HG02973 (cell line): ENCODE data around the gene PHF20.
"Not testable (repeated sequence)": the region's sequence is repeated elsewhere in the genome, so short reads cannot be mapped to it uniquely, and the experiment has no call there.

Source experiments
- ATAC-seq: cut with Tn5 transposase; IDR thresholded peaks from one replicate; pipeline ENCODE4 v1.9.1; 2021; ENCODE audit warnings: moderate library complexity; ENCODE audit not compliant: unreplicated experiment

Gene PHF20

GRCh38 chr20:35912881-35913280 lies 141.1 kb downstream of the PHF20 start:
- no peak for ATAC-seq

- ATAC-seq, result no peak
Measured at GRCh38 chr20:35917077-35917476, 145.3 kb downstream of the PHF20 start.

GRCh38 chr20:35918021-35918420 lies 146.2 kb downstream of the PHF20 start:
- ATAC-seq, result no peak

- ATAC-seq, result no peak
Measured at GRCh38 chr20:35920523-35920922, 148.7 kb downstream of the PHF20 start.

- ATAC-seq, result no peak
Measured at GRCh38 chr20:35929301-35929700, 157.5 kb downstream of the PHF20 start.

GRCh38 chr20:35934050-35934449 lies 162.2 kb downstream of the PHF20 start:
- ATAC-seq, result no peak

GRCh38 chr20:35939264-35939663 lies 167.4 kb downstream of the PHF20 start:
- ATAC-seq, result no peak

- no peak for ATAC-seq
Measured at GRCh38 chr20:35941620-35942019, 169.8 kb downstream of the PHF20 start.

- no peak for ATAC-seq
Measured at GRCh38 chr20:35942243-35942642, 170.4 kb downstream of the PHF20 start.

GRCh38 chr20:35947489-35947888 lies 175.7 kb downstream of the PHF20 start:
- no peak for ATAC-seq

GRCh38 chr20:35947907-35948306 lies 176.1 kb downstream of the PHF20 start:
- ATAC-seq, result no peak

GRCh38 chr20:35950093-35950492 lies 178.3 kb downstream of the PHF20 start:
- no peak for ATAC-seq

- not testable (repeated sequence) for ATAC-seq
Measured at GRCh38 chr20:35952080-35952479, 180.3 kb downstream of the PHF20 start.

- ATAC-seq, result no peak
Measured at GRCh38 chr20:35952480-35953386, 180.9 kb downstream of the PHF20 start.

- ATAC-seq, result peak; percentile 21
Measured at GRCh38 chr20:35953387-35954199, 181.8 kb downstream of the PHF20 start.

GRCh38 chr20:35954200-35954906 lies 182.5 kb downstream of the PHF20 start, which contains the start of gene SCAND1:
Gene SCAND1, minus strand, starts transcription at chr20:35954502. Its CDS starts 218 bp downstream, at chr20:35954284.
- ATAC-seq, result peak; percentile 85

GRCh38 chr20:35954907-35955251 lies 183.1 kb downstream of the PHF20 start:
- no peak for ATAC-seq

- ATAC-seq, result no peak
Measured at GRCh38 chr20:35956616-35957015, 184.8 kb downstream of the PHF20 start.

GRCh38 chr20:35959291-35959690 lies 187.5 kb downstream of the PHF20 start:
- ATAC-seq, result not testable (repeated sequence)

- ATAC-seq, result no peak
Measured at GRCh38 chr20:35963878-35964277, 192.1 kb downstream of the PHF20 start.

- ATAC-seq, result no peak
Measured at GRCh38 chr20:35967979-35968640, 196.3 kb downstream of the PHF20 start, which contains the start of gene CNBD2. Gene CNBD2, plus strand, starts transcription at chr20:35968590. Its CDS starts 173 bp downstream, at chr20:35968763.
